Heart left ventricle (tissue), 13 donors: ENCODE data around the gene SHANK3.

ENCODE experiments used
- CTCF ChIP-seq, 12 donors: fragments of 200-600 bp; sonication (generic) in 4 of 12; IDR thresholded peaks; one replicate each; pipeline versions ENCODE4 v1.5.0 to v1.8.0; 2018 to 2022; ENCODE audit warnings: antibody characterized with exemption in 12 of 12, mild to moderate bottlenecking in 5 of 12
- POLR2A ChIP-seq, 2 donors: fragments of 450-650 bp; IDR thresholded peaks; one replicate each; pipeline ENCODE4 v1.6.1; 2017; ENCODE audit warnings: antibody characterized with exemption in 2 of 2, mild to moderate bottlenecking in 2 of 2, moderate library complexity in 2 of 2
- donor health status: ischemic (EF 13 %, LVEDD 7.1; RV severe dilation, severe dysfunction).
- donor health status: DM: no; HTN: yes; CAD: no.
- donor health status: DM: no; HTN: no; CAD: no.
- donor health status: ischemic (EF 25% LVEDD 6.9; RV normal size, moderate dysfunction).
- donor health status: ischemic (EF 25% LVEDD 5.7; RV mildly dilated, moderate dysfunction).
- donor health status: ischemic (EF 35%, LVEDD 5.7; RV mildly dilated, moderate dysfunction).
- donor health status: nonischemic (EF 11% LVEDD 7.7; RV severe dilation, severe dysfunction).
- donor health status: DM: yes; HTN: yes; CAD: no.
- donor health status: PGD.
- donor health status: ischemic (EF 29% LVEDD 5.4; RV normal size, mild dysfunction).
- donor health status: nonischemic (EF 23%, LVEDD 6.1; RV moderate dilation, normal function).

GRCh38 chr22:50699756-50700386 lies 27.2 kb downstream of the SHANK3 start:
- peak in 5 of 12 donors; percentile 7 to 17 (median 14) for TF ChIP-seq CTCF (IDR thresholded peaks at IDR 0.05)
- no peak for TF ChIP-seq POLR2A (IDR thresholded peaks at IDR 0.05)
